HFF-Myc (cell line): ENCODE measurements around the gene PACRG.
A peak's percentile ranks its signal among the peaks of the same experiment; 100 is the strongest.

Experiments
- DNase-seq: peaks from one replicate; pipeline ENCODE4 v3.0.0-alpha.2; 2011; ENCODE audit warnings: low read depth; ENCODE audit errors: extremely low read depth
- H3K4me3 ChIP-seq: replicated peaks from 2 replicates; pipeline ENCODE4 v1.5.1; 2011; ENCODE audit warnings: low read depth, mild to moderate bottlenecking, control low read depth, low read length
- CTCF ChIP-seq: IDR thresholded peaks from 2 replicates; pipeline ENCODE4 v1.5.1; 2012; ENCODE audit warnings: mild to moderate bottlenecking, low read depth, low read length, control low read depth; ENCODE audit errors: missing control alignments

The PACRG gene

GRCh38 chr6:162715601-162716000 is 12.2 kb upstream of the PACRG start:
- H3K4me3 ChIP-seq: no peak overlapping the region
- DNase-seq: no peak
- no peak for TF ChIP-seq CTCF

GRCh38 chr6:162719528-162719927 is 8.2 kb upstream of the PACRG start:
- no peak for DNase-seq
- no peak overlapping the region for H3K4me3 ChIP-seq
- no peak for TF ChIP-seq CTCF

GRCh38 chr6:162721404-162721687 is 6.4 kb upstream of the PACRG start:
- no peak for TF ChIP-seq CTCF
- DNase-seq: no peak
- no peak overlapping the region for H3K4me3 ChIP-seq

- DNase-seq: no peak
- H3K4me3 ChIP-seq: no peak overlapping the region
- TF ChIP-seq CTCF: no peak
These were observed 5.5 kb upstream of the PACRG start for GRCh38 chr6:162722226-162722625.

- no peak for DNase-seq
- no peak for TF ChIP-seq CTCF
- H3K4me3 ChIP-seq: no peak overlapping the region
These were observed 5.1 kb upstream of the PACRG start for GRCh38 chr6:162722633-162723032.

- no peak for TF ChIP-seq CTCF
- no peak for DNase-seq
- peak overlapping the region; percentile 62 for H3K4me3 ChIP-seq
These were observed 840 bp upstream of the PACRG start for GRCh38 chr6:162726947-162727321.

GRCh38 chr6:162728197-162728596 is 423 bp downstream of the PACRG start:
- TF ChIP-seq CTCF: no peak
- H3K4me3 ChIP-seq: peak overlapping the region; percentile 62
- no peak for DNase-seq
